Fibroblast of mammary gland (primary cell): Measurements from ENCODE around the gene IRF4.

Source experiments
- DNase-seq: peaks from one replicate; pipeline ENCODE4 v3.0.0-alpha.2; 2010; ENCODE audit warnings: low read depth
- H3K4me3 ChIP-seq: 2 replicates; pipeline ENCODE4 v1.5.1; 2011; ENCODE audit warnings: low read depth, mild to moderate bottlenecking, low read length, moderate library complexity; ENCODE audit not compliant: control insufficient read depth
- CTCF ChIP-seq: conservative IDR thresholded peaks from 2 replicates; pipeline ENCODE4 v1.5.1; 2011; ENCODE audit warnings: low read depth, low read length, inconsistent platforms; ENCODE audit not compliant: control insufficient read depth, insufficient read depth

Gene IRF4

GRCh38 chr6:358432-358831 lies 33.1 kb upstream of the IRF4 start:
- TF ChIP-seq CTCF = no peak
- DNase-seq = no peak
- H3K4me3 ChIP-seq = no peak overlapping the region

- no peak overlapping the region for H3K4me3 ChIP-seq
- TF ChIP-seq CTCF = no peak
- DNase-seq = no peak
Measured at GRCh38 chr6:358847-359246, 32.7 kb upstream of the IRF4 start.

- TF ChIP-seq CTCF = no peak
- DNase-seq = no peak
- H3K4me3 ChIP-seq = no peak overlapping the region
Measured at GRCh38 chr6:359261-360035, 32.1 kb upstream of the IRF4 start.

GRCh38 chr6:360349-360748 lies 31.2 kb upstream of the IRF4 start:
- H3K4me3 ChIP-seq = no peak overlapping the region
- TF ChIP-seq CTCF = no peak
- no peak for DNase-seq

- no peak for DNase-seq
- H3K4me3 ChIP-seq = no peak overlapping the region
- TF ChIP-seq CTCF = no peak
Measured at GRCh38 chr6:360764-361373, 30.7 kb upstream of the IRF4 start.

- no peak for DNase-seq
- TF ChIP-seq CTCF = no peak
- H3K4me3 ChIP-seq = no peak overlapping the region
Measured at GRCh38 chr6:361411-362132, 30.0 kb upstream of the IRF4 start.
